ENCODE measurements around the gene IRS2.

Gene IRS2

DNA sequence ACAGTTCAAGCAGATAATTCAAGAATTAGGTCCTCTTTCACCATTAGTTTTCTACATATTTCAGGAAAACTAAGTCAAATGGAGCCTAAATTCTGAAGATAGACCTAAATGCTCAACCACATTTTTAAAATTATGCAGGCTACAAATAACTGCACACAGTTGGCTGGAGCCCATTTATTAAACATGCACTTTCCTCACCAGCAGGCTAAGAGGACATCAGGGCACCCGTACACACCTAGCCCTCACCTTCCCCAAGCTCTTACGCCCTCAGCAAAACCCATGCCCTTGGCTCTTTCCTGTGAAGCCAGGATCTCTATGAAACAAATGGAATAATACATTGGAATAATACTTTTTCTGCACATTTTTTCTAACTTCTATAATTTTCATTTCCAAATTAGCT, 18.2 kb downstream of the IRS2 start:
- Mint-ChIP-seq H3K27ac (no peak overlapping the region), H3K27me3 (ENCODE audit: low read depth) (no peaks in the 10 kb centered on the region), H3K4me3 (no peak overlapping the region), H3K36me3 (ENCODE audit: low read depth) (peaks cover 32% of the 10 kb centered on the region), H3K4me1 (no peaks in the 10 kb centered on the region), H3K9me3 (no peaks in the 10 kb centered on the region)
- no peak for TF ChIP-seq CTCF (IDR thresholded peaks at IDR 0.05; ENCODE audit: unreplicated experiment in 3 of 3)

- Mint-ChIP-seq H3K9me3 (no peaks in the 10 kb centered on the region), H3K4me1 (no peaks in the 10 kb centered on the region), H3K36me3 (ENCODE audit: low read depth) (peaks cover 32% of the 10 kb centered on the region), H3K4me3 (no peak overlapping the region), H3K27me3 (ENCODE audit: low read depth) (no peaks in the 10 kb centered on the region), H3K27ac (no peak overlapping the region)
- no peak for TF ChIP-seq CTCF (IDR thresholded peaks at IDR 0.05; ENCODE audit: unreplicated experiment in 3 of 3)
Observed at GRCh38 chr13:109767023-109767422, 19.4 kb downstream of the IRS2 start.

DNA sequence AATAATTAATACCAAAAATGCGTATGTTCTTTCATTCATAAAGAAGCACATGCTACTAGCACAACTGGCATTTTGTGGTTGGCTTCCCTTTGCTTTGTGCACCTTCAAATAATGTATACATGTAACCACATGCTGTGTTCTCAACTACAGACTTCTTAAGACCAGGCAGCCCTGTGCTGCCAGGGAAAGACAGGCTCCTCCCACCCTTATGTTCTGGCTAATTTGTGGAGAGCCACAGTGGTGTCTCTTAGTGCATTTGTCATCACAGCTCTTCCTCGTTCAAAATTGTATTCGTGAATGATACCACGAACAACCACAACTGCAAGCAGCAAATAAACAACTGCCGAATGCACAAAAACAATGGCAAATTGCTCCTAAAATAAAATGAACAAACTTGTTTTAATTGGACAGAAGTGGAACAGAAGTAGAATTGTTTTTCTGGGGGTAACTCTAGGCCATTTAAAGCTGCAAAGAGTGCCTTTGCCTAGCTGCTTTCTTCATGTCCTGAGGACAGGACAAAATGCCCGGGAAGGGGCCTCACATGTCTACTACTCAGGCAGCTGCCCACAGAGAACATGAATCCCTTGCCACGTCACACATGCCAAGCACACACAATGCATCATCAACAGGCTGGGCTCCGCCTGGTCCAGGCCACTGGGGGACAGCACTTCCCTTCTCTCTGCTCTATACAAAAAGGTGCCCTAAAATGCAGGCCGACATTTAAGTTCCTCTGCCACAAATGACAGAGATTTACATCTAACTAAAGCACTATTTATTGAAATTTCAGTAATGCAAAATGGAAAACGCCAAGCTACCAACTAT, 21.7 kb downstream of the IRS2 start:
- Mint-ChIP-seq H3K9me3 (no peaks in the 10 kb centered on the region), H3K36me3 (ENCODE audit: low read depth) (peaks cover 12% of the 10 kb centered on the region), H3K4me1 (no peaks in the 10 kb centered on the region), H3K27me3 (ENCODE audit: low read depth) (no peaks in the 10 kb centered on the region), H3K4me3 (no peak overlapping the region), H3K27ac (no peak overlapping the region)
- TF ChIP-seq CTCF (IDR thresholded peaks at IDR 0.05; ENCODE audit: unreplicated experiment in 3 of 3), result no peak

- Mint-ChIP-seq H3K27ac (no peak overlapping the region), H3K9me3 (no peaks in the 10 kb centered on the region), H3K4me3 (no peak overlapping the region), H3K4me1 (no peaks in the 10 kb centered on the region), H3K36me3 (ENCODE audit: low read depth) (peaks cover 6% of the 10 kb centered on the region), H3K27me3 (ENCODE audit: low read depth) (no peaks in the 10 kb centered on the region)
- TF ChIP-seq CTCF (IDR thresholded peaks at IDR 0.05; ENCODE audit: unreplicated experiment in 3 of 3), result no peak
Observed at GRCh38 chr13:109764045-109764444, 22.3 kb downstream of the IRS2 start.

DNA sequence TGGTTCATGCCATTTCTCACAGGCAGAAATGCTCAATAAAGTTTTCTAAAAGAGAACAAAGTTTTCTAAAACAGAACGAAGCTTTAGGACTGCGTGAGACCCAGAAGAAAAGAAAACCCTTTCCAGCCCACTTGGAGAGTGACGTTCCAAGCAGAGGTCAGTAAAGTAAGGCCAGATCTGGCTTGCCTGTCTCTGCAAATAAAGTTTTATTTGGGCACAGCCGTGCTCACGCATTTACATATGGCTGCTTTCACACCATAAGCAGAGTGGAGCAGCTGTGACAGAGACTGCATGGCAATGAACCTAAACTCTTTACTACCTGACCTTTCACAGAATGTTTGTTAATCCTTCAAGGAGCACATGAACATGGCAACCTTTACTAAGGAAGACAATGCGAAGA, 23.6 kb downstream of the IRS2 start:
- no peak overlapping the region for H3K4me3 Mint-ChIP-seq
- H3K27ac Mint-ChIP-seq, result no peak overlapping the region
- H3K36me3 Mint-ChIP-seq (ENCODE audit: low read depth), result peaks cover 3% of the 10 kb centered on the region
- H3K27me3 Mint-ChIP-seq (ENCODE audit: low read depth), result no peaks in the 10 kb centered on the region
- H3K4me1 Mint-ChIP-seq, result no peaks in the 10 kb centered on the region
- no peaks in the 10 kb centered on the region for H3K9me3 Mint-ChIP-seq
- TF ChIP-seq CTCF (IDR thresholded peaks at IDR 0.05; ENCODE audit: unreplicated experiment in 3 of 3), result no peak

GRCh38 chr13:109761695-109762094, 24.7 kb downstream of the IRS2 start:
- Mint-ChIP-seq H3K27me3 (ENCODE audit: low read depth) (no peaks in the 10 kb centered on the region), H3K4me1 (no peaks in the 10 kb centered on the region), H3K36me3 (ENCODE audit: low read depth) (peaks cover under 1% of the 10 kb centered on the region), H3K27ac (no peak overlapping the region), H3K9me3 (no peaks in the 10 kb centered on the region), H3K4me3 (no peak overlapping the region)
- no peak for TF ChIP-seq CTCF (IDR thresholded peaks at IDR 0.05; ENCODE audit: unreplicated experiment in 3 of 3)
